Adrenal gland (tissue), 5 donors: ENCODE data around the gene LTF.

Experiments used
- CTCF ChIP-seq, 6 experiments: fragments of 450-650 bp in 4 of 6; fragments of 200-600 bp in 2 of 6; sonication (generic) in 1 of 6; IDR thresholded peaks; 1 replicate in 5 of 6; 2 replicates in 1 of 6; pipeline versions ENCODE4 v1.5.1 to v1.8.0; 2016 to 2021; ENCODE audit warnings: antibody characterized with exemption in 6 of 6, mild to moderate bottlenecking in 2 of 6, moderate library complexity in 1 of 6
- POLR2A ChIP-seq, 2 donors: fragments of 450-650 bp; IDR thresholded peaks; one replicate each; pipeline ENCODE4 v1.6.1; 2017; ENCODE audit warnings: antibody characterized with exemption in 2 of 2, mild to moderate bottlenecking in 2 of 2, moderate library complexity in 1 of 2
- donor health status: DM: no; HTN: no; CAD: no.

GRCh38 chr3:46471371-46471914 is 6.7 kb upstream of the LTF start:
- TF ChIP-seq CTCF (IDR thresholded peaks at IDR 0.05) (no peak), POLR2A (IDR thresholded peaks at IDR 0.05) (no peak)
